Measurements from ENCODE around the gene CTNNA1.

CTNNA1 gene

DNA sequence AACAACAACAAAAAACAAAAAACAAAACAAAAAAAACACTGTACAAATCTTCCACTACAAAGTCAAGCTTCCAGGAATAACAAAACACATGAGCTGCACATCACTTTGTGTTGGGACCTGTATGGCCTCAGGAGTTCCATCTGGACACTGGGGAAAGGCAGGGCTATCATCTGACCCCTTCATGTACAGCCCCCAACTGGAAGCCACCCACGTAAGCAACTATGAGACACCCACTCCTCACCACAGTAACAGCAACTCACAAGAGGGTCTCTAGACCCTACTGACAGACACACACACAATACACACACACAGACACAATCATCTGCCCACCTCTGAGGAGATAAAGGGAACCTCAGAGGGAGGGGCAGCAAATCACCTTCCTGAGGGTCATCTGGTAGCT is 203.6 kb downstream of the CTNNA1 start:
- H3K27me3 ChIP-seq (ENCODE audit: low read length) = no peaks in the 10 kb centered on the region
- TF ChIP-seq CTCF (IDR thresholded peaks at IDR 0.05; ENCODE audit: insufficient read depth, low read length, poor library complexity, severe bottlenecking) = no peak
- no peak for TF ChIP-seq EZH2phosphoT487 (conservative IDR thresholded peaks at IDR 0.05; ENCODE audit: low read length)
- no peak overlapping the region for H3K27ac ChIP-seq (ENCODE audit: low read depth, low read length)
- H3F3A ChIP-seq (ENCODE audit: insufficient read depth) = no peaks in the 10 kb centered on the region
- H3K9ac ChIP-seq (ENCODE audit: low read length) = no peak overlapping the region
- H3K4me3 ChIP-seq (ENCODE audit: insufficient read depth, low read length, poor library complexity, severe bottlenecking) = no peak overlapping the region
- H3K4me2 ChIP-seq (ENCODE audit: low read depth, low read length, poor library complexity, severe bottlenecking) = no peak overlapping the region
- H3K9me3 ChIP-seq (ENCODE audit: insufficient read depth, low read length) = no peaks in the 10 kb centered on the region
- no peaks in the 10 kb centered on the region for H3K36me3 ChIP-seq (ENCODE audit: low read length)
- no peak overlapping the region for H2AFZ ChIP-seq (ENCODE audit: low read depth, low read length, severe bottlenecking)
- H3K79me2 ChIP-seq (ENCODE audit: insufficient read depth, low read length) = no peaks in the 10 kb centered on the region
- H4K20me1 ChIP-seq (ENCODE audit: low read depth, low read length) = no peaks in the 10 kb centered on the region
- H3K9me2 ChIP-seq (replicated peaks; ENCODE audit: insufficient read depth, low read length) = no peaks in the 10 kb centered on the region

- Histone ChIP-seq H2AFZ (ENCODE audit: low read depth, low read length, severe bottlenecking) (no peak overlapping the region), H3K4me2 (ENCODE audit: low read depth, low read length, poor library complexity, severe bottlenecking) (no peak overlapping the region), H4K20me1 (ENCODE audit: low read depth, low read length) (no peaks in the 10 kb centered on the region), H3K9me2 (replicated peaks; ENCODE audit: insufficient read depth, low read length) (no peaks in the 10 kb centered on the region), H3K9ac (ENCODE audit: low read length) (no peak overlapping the region), H3K36me3 (ENCODE audit: low read length) (no peaks in the 10 kb centered on the region), H3K4me3 (ENCODE audit: insufficient read depth, low read length, poor library complexity, severe bottlenecking) (no peak overlapping the region), H3K79me2 (ENCODE audit: insufficient read depth, low read length) (no peaks in the 10 kb centered on the region), H3F3A (ENCODE audit: insufficient read depth) (no peaks in the 10 kb centered on the region), H3K9me3 (ENCODE audit: insufficient read depth, low read length) (no peaks in the 10 kb centered on the region), H3K27me3 (ENCODE audit: low read length) (no peaks in the 10 kb centered on the region), H3K27ac (ENCODE audit: low read depth, low read length) (no peak overlapping the region)
- no peak for TF ChIP-seq EZH2phosphoT487 (conservative IDR thresholded peaks at IDR 0.05; ENCODE audit: low read length)
- no peak for TF ChIP-seq CTCF (IDR thresholded peaks at IDR 0.05; ENCODE audit: insufficient read depth, low read length, poor library complexity, severe bottlenecking)
Observed at GRCh38 chr5:138960145-138960692, 207.0 kb downstream of the CTNNA1 start.

DNA sequence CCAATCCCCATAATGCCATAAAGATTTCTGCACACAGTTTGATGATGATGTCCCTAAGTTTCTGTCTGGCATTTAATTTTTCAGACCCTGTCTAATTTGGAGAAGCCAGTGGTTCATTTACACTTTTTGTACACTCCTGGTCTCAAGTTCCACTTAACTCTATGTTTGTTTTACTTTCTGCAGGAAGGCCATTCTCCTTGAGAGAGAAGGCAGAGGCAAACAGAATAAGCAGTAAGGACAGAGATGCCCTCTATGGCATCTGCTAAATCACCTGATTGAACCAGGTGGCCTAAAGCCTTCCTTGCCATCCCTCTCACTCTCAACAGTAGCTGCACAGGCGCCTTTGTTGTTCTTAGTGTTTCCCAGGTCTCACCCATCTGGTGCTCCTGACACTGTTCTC is 208.0 kb downstream of the CTNNA1 start:
- Histone ChIP-seq H3K4me2 (ENCODE audit: low read depth, low read length, poor library complexity, severe bottlenecking) (no peak overlapping the region), H3K9me3 (ENCODE audit: insufficient read depth, low read length) (no peaks in the 10 kb centered on the region), H3K79me2 (ENCODE audit: insufficient read depth, low read length) (no peaks in the 10 kb centered on the region), H3K9ac (ENCODE audit: low read length) (no peak overlapping the region), H3K27ac (ENCODE audit: low read depth, low read length) (no peak overlapping the region), H3K9me2 (replicated peaks; ENCODE audit: insufficient read depth, low read length) (no peaks in the 10 kb centered on the region), H2AFZ (ENCODE audit: low read depth, low read length, severe bottlenecking) (no peak overlapping the region), H3F3A (ENCODE audit: insufficient read depth) (no peaks in the 10 kb centered on the region), H4K20me1 (ENCODE audit: low read depth, low read length) (no peaks in the 10 kb centered on the region), H3K27me3 (ENCODE audit: low read length) (no peaks in the 10 kb centered on the region), H3K4me3 (ENCODE audit: insufficient read depth, low read length, poor library complexity, severe bottlenecking) (no peak overlapping the region), H3K36me3 (ENCODE audit: low read length) (no peaks in the 10 kb centered on the region)
- TF ChIP-seq CTCF (IDR thresholded peaks at IDR 0.05; ENCODE audit: insufficient read depth, low read length, poor library complexity, severe bottlenecking) = no peak
- no peak for TF ChIP-seq EZH2phosphoT487 (conservative IDR thresholded peaks at IDR 0.05; ENCODE audit: low read length)

Data from SU-DHL-6 (cell line).